Stromal cell of bone marrow (primary cell): ENCODE data around the gene CFB.
"Not testable (repeated sequence)": the region's sequence is repeated elsewhere in the genome, so short reads cannot be mapped to it uniquely, and the experiment has no call there.

ENCODE experiments used
- DNase-seq: peaks from one replicate; pipeline ENCODE4 v3.0.0-alpha.2; 2012; ENCODE audit warnings: low read depth

The CFB gene

GRCh38 chr6:31945507-31946369 lies at the start of gene CFB:
Gene CFB (plus strand): TSS chr6:31946095. CDS start chr6:31946222, 127 bp downstream.
- peak; percentile 91 for DNase-seq

GRCh38 chr6:31896493-31896855 lies 49.4 kb upstream of the CFB start:
- no peak for DNase-seq

- DNase-seq: no peak
These were observed 48.9 kb upstream of the CFB start for GRCh38 chr6:31896856-31897611.

- DNase-seq: peak; percentile 65
These were observed 48.1 kb upstream of the CFB start, which contains the start of gene EHMT2 for GRCh38 chr6:31897612-31898382. Gene EHMT2 (minus strand): TSS chr6:31897698. CDS start chr6:31897677, 21 bp downstream.

- DNase-seq: no peak
These were observed 47.4 kb upstream of the CFB start for GRCh38 chr6:31898383-31899011.

- DNase-seq: no peak
These were observed 46.7 kb upstream of the CFB start for GRCh38 chr6:31899215-31899614.

- no peak for DNase-seq
These were observed 45.8 kb upstream of the CFB start for GRCh38 chr6:31899882-31900722.

- no peak for DNase-seq
These were observed 44.9 kb upstream of the CFB start for GRCh38 chr6:31900917-31901414.

- DNase-seq: peak; percentile 25
These were observed 44.4 kb upstream of the CFB start for GRCh38 chr6:31901415-31901952.

GRCh38 chr6:31901953-31902643 lies 43.8 kb upstream of the CFB start, which contains the start of gene ZBTB12:
Gene ZBTB12 (minus strand): TSS chr6:31902086. CDS start chr6:31901305, 781 bp downstream.
- DNase-seq: peak; percentile 94

- no peak for DNase-seq
These were observed 41.9 kb upstream of the CFB start for GRCh38 chr6:31903957-31904356.

GRCh38 chr6:31905041-31905440 lies 40.9 kb upstream of the CFB start:
- DNase-seq: no peak

GRCh38 chr6:31906122-31906521 lies 39.8 kb upstream of the CFB start:
- DNase-seq: no peak

GRCh38 chr6:31906727-31907126 lies 39.2 kb upstream of the CFB start:
- DNase-seq: not testable (repeated sequence)

GRCh38 chr6:31907158-31907813 lies 38.6 kb upstream of the CFB start:
- DNase-seq: peak; percentile 71

- not testable (repeated sequence) for DNase-seq
These were observed 37.6 kb upstream of the CFB start for GRCh38 chr6:31908255-31908654.

GRCh38 chr6:31908791-31909190 lies 37.1 kb upstream of the CFB start:
- DNase-seq: peak; percentile 26

- DNase-seq: not testable (repeated sequence)
These were observed 36.6 kb upstream of the CFB start for GRCh38 chr6:31909298-31909697.
